Prostate gland (tissue), 2 donors: ENCODE results near the gene GNRH2.

Experiments
- POLR2AphosphoS5 ChIP-seq: sonication (generic); formaldehyde crosslinking; IDR thresholded peaks from one replicate; pipeline ENCODE4 v1.6.1; 2017; ENCODE audit warnings: antibody characterized with exemption
- TF ChIP-seq, protein P1 (sequence below), 4 experiments: fragments of 200-600 bp in 2 of 4; fragments of 450-650 bp in 2 of 4; sonication (generic) in 2 of 4; IDR thresholded peaks; 1 replicate in 3 of 4; 2 replicates in 1 of 4; pipeline ENCODE4 v1.5.1; 2016 to 2019; ENCODE audit warnings: antibody characterized with exemption in 4 of 4, mild to moderate bottlenecking in 2 of 4, moderate library complexity in 2 of 4

- TF ChIP-seq, protein P1, sequence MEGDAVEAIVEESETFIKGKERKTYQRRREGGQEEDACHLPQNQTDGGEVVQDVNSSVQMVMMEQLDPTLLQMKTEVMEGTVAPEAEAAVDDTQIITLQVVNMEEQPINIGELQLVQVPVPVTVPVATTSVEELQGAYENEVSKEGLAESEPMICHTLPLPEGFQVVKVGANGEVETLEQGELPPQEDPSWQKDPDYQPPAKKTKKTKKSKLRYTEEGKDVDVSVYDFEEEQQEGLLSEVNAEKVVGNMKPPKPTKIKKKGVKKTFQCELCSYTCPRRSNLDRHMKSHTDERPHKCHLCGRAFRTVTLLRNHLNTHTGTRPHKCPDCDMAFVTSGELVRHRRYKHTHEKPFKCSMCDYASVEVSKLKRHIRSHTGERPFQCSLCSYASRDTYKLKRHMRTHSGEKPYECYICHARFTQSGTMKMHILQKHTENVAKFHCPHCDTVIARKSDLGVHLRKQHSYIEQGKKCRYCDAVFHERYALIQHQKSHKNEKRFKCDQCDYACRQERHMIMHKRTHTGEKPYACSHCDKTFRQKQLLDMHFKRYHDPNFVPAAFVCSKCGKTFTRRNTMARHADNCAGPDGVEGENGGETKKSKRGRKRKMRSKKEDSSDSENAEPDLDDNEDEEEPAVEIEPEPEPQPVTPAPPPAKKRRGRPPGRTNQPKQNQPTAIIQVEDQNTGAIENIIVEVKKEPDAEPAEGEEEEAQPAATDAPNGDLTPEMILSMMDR (IDR thresholded peaks at IDR 0.05) = no peak
- TF ChIP-seq POLR2AphosphoS5 = no peak
These were observed 38.2 kb downstream of the GNRH2 start for GRCh38 chr20:3081641-3082040.
